Peyer's patch (tissue), 4 donors: ENCODE measurements around the gene CSNK1E. TPM values are rescaled to one million over a fixed set of nuclear protein-coding genes. Genes with fewer than 3 reads are reported as not detected.
A peak's percentile ranks its signal among the peaks of the same experiment; 100 is the strongest.

Experiments
- DNase-seq, 3 donors: peaks; one replicate each; pipeline ENCODE4 v3.0.0-alpha.2; 2017 to 2019
- H3K27ac ChIP-seq, 4 donors: fragments of 200-600 bp; sonication (generic); one replicate each; pipeline ENCODE4 v1.5.1; 2016 to 2019
- H3K27me3 ChIP-seq, 2 donors: fragments of 200-600 bp; sonication (generic); one replicate each; pipeline ENCODE4 v1.5.1; 2019
- H3K36me3 ChIP-seq, 3 donors: fragments of 200-600 bp; sonication (generic); one replicate each; pipeline ENCODE4 v1.5.1; 2016 to 2019
- H3K4me1 ChIP-seq, 4 donors: fragments of 200-600 bp; sonication (generic); one replicate each; pipeline ENCODE4 v1.5.1; 2016 to 2019
- H3K4me3 ChIP-seq, 4 donors: fragments of 200-600 bp; sonication (generic); 1 replicate in 3 of 4; 2 replicates in 1 of 4; pipeline ENCODE4 v1.5.1; 2016 to 2019; ENCODE audit warnings: mild to moderate bottlenecking in 1 of 4
- H3K9me3 ChIP-seq, 4 donors: fragments of 200-600 bp; sonication (generic); one replicate each; pipeline ENCODE4 v1.5.1; 2016 to 2019; ENCODE audit warnings: mild to moderate bottlenecking in 1 of 4
- POLR2A ChIP-seq, 2 donors: fragments of 450-650 bp; IDR thresholded peaks; one replicate each; pipeline ENCODE4 v1.5.1; 2017; ENCODE audit warnings: antibody characterized with exemption in 2 of 2, mild to moderate bottlenecking in 2 of 2, moderate library complexity in 2 of 2
- total RNA-seq, 4 donors: library from RNA; depleted of rRNA; stranded (reverse); fragments of >200 nt; gene quantifications; one replicate each; pipeline ENCODE4 v1.1.0, GENCODE V29; 2016
- TF ChIP-seq, protein P1 (sequence below), 6 experiments: fragments of 450-650 bp in 4 of 6; fragments of 200-600 bp in 2 of 6; sonication (generic) in 1 of 6; IDR thresholded peaks; one replicate each; pipeline ENCODE4 v1.5.1; 2017 to 2019; ENCODE audit warnings: antibody characterized with exemption in 6 of 6, mild to moderate bottlenecking in 3 of 6, moderate library complexity in 1 of 6

CSNK1E gene
- total RNA-seq, 4 donors from 2014 or later, result 39.1 to 254 (median 114) TPM

DNA sequence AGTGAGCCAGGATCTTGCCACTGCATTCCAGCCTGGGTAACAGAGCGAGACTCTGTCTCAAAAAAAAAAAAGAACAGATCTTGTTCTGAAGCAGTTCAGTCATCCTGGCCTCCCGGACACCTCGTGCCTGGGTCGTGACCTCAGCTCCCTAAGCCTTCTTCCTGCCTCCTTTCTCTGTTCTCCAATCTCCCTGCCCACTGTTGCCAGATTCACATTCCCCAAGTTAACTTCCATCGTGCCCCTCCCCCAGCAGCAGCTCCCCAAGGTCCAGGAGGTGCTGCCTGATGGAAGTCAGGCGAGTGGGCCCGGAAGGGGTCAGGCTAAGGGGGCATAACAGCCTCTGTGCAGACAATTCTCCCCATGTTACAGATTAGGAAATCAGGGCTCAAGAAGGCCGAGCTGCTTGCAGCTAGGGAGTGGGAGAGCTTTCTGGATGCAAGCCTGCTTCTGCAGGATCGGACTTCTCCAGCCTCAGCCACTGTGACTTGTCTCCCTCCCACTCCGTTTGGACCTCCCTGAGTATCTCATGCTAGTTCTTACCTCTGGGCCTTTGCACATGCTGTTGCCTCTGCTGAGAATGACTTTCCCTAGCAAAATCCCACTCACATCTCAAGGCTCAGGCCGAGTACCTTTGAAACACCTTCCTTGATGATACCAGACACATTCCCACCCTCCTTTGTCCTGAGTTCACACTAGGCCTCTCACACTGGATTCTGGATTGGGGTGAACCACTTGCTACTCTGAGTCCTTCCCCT, 30.1 kb downstream of the CSNK1E start:
- Histone ChIP-seq H3K9me3 (no peaks in the 10 kb centered on the region), H3K4me1 (peaks cover 0 to 16% (median 0%) of the 10 kb centered on the region in 4 donors), H3K27me3 (no peaks in the 10 kb centered on the region), H3K36me3 (peaks cover 0 to 11% (median 0%) of the 10 kb centered on the region in 3 donors), H3K27ac (no peak overlapping the region), H3K4me3 (no peak overlapping the region)
- no peak for DNase-seq
- TF ChIP-seq POLR2A (IDR thresholded peaks at IDR 0.05), result no peak
- TF ChIP-seq, protein P1, sequence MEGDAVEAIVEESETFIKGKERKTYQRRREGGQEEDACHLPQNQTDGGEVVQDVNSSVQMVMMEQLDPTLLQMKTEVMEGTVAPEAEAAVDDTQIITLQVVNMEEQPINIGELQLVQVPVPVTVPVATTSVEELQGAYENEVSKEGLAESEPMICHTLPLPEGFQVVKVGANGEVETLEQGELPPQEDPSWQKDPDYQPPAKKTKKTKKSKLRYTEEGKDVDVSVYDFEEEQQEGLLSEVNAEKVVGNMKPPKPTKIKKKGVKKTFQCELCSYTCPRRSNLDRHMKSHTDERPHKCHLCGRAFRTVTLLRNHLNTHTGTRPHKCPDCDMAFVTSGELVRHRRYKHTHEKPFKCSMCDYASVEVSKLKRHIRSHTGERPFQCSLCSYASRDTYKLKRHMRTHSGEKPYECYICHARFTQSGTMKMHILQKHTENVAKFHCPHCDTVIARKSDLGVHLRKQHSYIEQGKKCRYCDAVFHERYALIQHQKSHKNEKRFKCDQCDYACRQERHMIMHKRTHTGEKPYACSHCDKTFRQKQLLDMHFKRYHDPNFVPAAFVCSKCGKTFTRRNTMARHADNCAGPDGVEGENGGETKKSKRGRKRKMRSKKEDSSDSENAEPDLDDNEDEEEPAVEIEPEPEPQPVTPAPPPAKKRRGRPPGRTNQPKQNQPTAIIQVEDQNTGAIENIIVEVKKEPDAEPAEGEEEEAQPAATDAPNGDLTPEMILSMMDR (IDR thresholded peaks at IDR 0.05), result no peak

DNA sequence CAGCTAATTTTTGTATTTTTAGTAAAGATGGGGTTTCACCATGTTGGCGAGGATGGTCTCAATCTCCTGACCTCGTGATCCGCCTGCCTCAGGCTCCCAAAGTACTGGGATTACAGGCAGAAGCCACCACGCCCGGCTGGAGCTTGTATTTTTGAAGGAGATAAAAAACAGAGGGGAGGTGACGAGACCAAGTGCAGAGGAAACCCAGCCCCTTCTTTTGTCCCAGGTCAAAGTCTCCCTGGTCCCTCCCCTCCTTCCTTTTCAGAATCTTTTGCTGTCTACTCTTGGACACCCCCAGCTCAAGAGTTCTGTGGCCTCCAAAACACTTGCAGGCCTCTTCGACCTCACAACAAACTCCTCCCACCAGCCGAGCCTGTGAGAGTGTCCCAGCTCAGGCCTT, 32.2 kb downstream of the CSNK1E start:
- Histone ChIP-seq H3K36me3 (peaks cover 0 to 3% (median 0%) of the 10 kb centered on the region in 3 donors), H3K27me3 (no peaks in the 10 kb centered on the region), H3K4me1 (peaks cover 0 to 8% (median 0%) of the 10 kb centered on the region in 4 donors), H3K9me3 (no peaks in the 10 kb centered on the region), H3K27ac (no peak overlapping the region), H3K4me3 (no peak overlapping the region)
- no peak for DNase-seq
- TF ChIP-seq, protein P1 (IDR thresholded peaks at IDR 0.05), result no peak
- no peak for TF ChIP-seq POLR2A (IDR thresholded peaks at IDR 0.05)

DNA sequence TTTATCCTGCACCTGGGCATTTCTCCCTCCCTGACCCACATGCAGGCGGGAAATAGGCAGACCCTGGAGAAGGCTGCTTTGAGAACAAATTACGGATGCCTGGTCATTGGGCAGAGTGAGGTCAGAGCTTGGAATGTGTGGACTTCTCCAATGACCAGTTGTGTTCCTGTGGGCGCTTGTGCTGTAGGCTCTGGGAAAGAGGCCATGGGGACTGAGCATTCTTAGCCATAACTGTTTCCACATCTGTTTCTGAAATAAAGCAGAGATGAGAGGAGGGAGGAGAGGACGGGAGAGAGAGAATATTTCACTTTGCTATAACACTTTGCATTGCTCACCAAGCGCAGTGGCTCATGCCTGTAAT, 33.2 kb downstream of the CSNK1E start:
- peaks cover 0 to 8% (median 0%) of the 10 kb centered on the region in 4 donors for H3K4me1 ChIP-seq
- no peaks in the 10 kb centered on the region for H3K9me3 ChIP-seq
- no peaks in the 10 kb centered on the region for H3K36me3 ChIP-seq
- no peak for DNase-seq
- no peak for TF ChIP-seq POLR2A (IDR thresholded peaks at IDR 0.05)
- TF ChIP-seq, protein P1 (IDR thresholded peaks at IDR 0.05), result no peak
- H3K27ac ChIP-seq, result peak overlapping the region in 2 of 4 donors; percentile 48 to 53
- H3K27me3 ChIP-seq, result no peaks in the 10 kb centered on the region
- H3K4me3 ChIP-seq, result no peak overlapping the region

DNA sequence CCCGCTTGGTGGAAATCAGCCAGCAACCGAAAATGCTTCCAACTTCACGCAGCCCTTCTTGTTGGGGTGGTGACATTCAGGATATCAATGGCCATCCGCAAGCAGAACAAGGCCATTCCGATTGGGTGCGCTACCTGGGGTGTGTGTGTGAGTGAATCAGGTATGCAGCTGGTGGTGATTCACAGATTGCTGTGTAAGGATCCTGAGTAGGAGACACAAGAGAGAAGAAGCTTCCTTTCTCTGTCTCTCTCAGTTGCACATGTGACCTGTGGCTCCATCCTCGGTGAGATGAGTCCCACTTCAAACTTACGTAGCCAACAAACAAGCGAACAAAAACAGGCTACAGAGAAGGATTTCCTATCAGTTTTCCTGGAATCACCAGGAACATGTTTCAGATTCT, 34.8 kb downstream of the CSNK1E start:
- Histone ChIP-seq H3K4me3 (no peak overlapping the region), H3K27ac (no peak overlapping the region), H3K9me3 (no peaks in the 10 kb centered on the region), H3K4me1 (peaks cover 0 to 8% (median 0%) of the 10 kb centered on the region in 4 donors), H3K27me3 (no peaks in the 10 kb centered on the region), H3K36me3 (no peaks in the 10 kb centered on the region)
- no peak for TF ChIP-seq POLR2A (IDR thresholded peaks at IDR 0.05)
- TF ChIP-seq, protein P1 (IDR thresholded peaks at IDR 0.05), result no peak
- DNase-seq, result no peak

DNA sequence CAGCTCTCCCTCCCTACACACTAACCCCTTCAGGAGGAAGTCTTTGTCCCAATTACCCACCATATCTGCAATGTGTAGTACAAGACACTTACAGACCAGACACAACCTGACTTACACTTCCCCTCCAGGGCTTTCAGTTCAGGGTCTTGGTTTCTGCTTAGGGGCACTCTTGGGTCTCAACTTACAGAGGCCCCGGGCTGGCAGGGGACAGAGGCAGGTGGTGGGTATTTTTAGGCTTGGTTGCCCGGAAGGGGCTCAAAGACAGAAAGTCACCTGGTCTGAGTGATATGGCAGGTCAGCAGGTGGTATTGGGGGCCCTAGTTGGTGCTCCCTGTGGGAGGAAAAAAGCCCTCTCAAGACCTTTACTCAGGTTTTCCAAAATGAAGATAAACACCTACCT, 41.1 kb downstream of the CSNK1E start:
- Histone ChIP-seq H3K27ac (no peak overlapping the region), H3K4me1 (peaks cover 0 to 10% (median 5%) of the 10 kb centered on the region in 4 donors), H3K27me3 (no peaks in the 10 kb centered on the region), H3K9me3 (no peaks in the 10 kb centered on the region), H3K36me3 (no peaks in the 10 kb centered on the region), H3K4me3 (no peak overlapping the region)
- no peak for DNase-seq
- TF ChIP-seq POLR2A (IDR thresholded peaks at IDR 0.05), result no peak
- TF ChIP-seq, protein P1 (IDR thresholded peaks at IDR 0.05), result no peak
